SK-N-SH (cell line): ENCODE measurements around the gene UFSP2.

Experiments
- CTCF ChIP-seq: fragments of 200-600 bp; sonication (generic); IDR thresholded peaks from 2 replicates; pipeline ENCODE4 v1.6.1; 2017; ENCODE audit warnings: antibody characterized with exemption, mild to moderate bottlenecking, moderate library complexity
- EP300 ChIP-seq, 2 experiments: IDR thresholded peaks; 2 replicates each; pipeline versions ENCODE4 v1.4.0 to v1.6.1; 2012; ENCODE audit warnings: borderline replicate concordance in 1 of 2, low read depth in 1 of 2, low read length in 1 of 2
- EZH2phosphoT487 ChIP-seq: fragments of 200-600 bp; sonication (generic); IDR thresholded peaks from 2 replicates; pipeline ENCODE4 v1.6.1; 2017; ENCODE audit warnings: low read depth, mixed run types, mild to moderate bottlenecking, antibody characterized with exemption, moderate library complexity, borderline replicate concordance
- GABPA ChIP-seq: IDR thresholded peaks from 2 replicates; pipeline ENCODE4 v1.4.0; 2012; ENCODE audit warnings: low read depth, mild to moderate bottlenecking
- JUND ChIP-seq: IDR thresholded peaks from 2 replicates; pipeline ENCODE4 v1.4.0; 2012
- MEF2A ChIP-seq: IDR thresholded peaks from 2 replicates; pipeline ENCODE4 v1.4.0; 2012; ENCODE audit warnings: low read depth, borderline replicate concordance
- REST ChIP-seq: IDR thresholded peaks from 2 replicates; pipeline ENCODE4 v1.6.1; 2012; ENCODE audit warnings: mild to moderate bottlenecking, low read depth, low read length, moderate library complexity
- RXRA ChIP-seq: IDR thresholded peaks from 2 replicates; pipeline ENCODE4 v1.4.0; 2012; ENCODE audit warnings: low read depth, mild to moderate bottlenecking, borderline replicate concordance
- SMC3 ChIP-seq: IDR thresholded peaks from 2 replicates; pipeline ENCODE4 v1.6.1; 2012; ENCODE audit warnings: low read depth, low read length, improper control_type of control experiment
- TEAD4 ChIP-seq: IDR thresholded peaks from 2 replicates; pipeline ENCODE4 v1.4.0; 2012; ENCODE audit warnings: mild to moderate bottlenecking, borderline replicate concordance; ENCODE audit not compliant: insufficient read depth
- YY1 ChIP-seq: IDR thresholded peaks from 2 replicates; pipeline ENCODE4 v1.4.0; 2012; ENCODE audit warnings: low read depth, mild to moderate bottlenecking

DNA sequence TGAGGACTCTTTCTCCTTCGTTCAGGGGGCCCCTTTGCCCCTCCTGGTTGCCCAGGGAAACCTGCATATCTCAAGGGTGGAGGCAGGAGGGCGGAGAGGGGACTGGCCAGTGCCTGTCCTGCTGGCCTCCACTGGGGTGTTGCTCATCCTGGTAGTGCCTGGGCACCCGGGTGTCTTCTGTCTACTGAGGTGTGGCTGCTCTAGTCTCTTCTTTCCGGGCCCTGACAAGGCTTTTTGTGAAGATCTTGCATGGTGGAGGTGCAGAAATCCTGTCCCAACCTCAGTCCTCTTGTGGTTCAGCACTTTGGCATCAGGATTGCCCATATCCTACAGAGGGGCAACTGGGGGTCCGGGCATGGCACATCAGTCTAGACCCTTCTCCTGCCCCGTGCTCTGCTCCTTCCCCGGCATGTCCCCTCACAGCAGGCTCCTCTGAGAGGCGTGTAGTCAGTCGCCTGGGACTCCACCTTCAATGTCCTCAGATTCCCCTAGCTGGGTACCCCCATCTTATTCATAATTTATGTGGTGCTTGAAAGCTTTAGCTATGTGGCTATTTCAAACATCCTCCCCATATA is 43.9 kb upstream of the UFSP2 start:
- TF ChIP-seq SMC3 (no peak), MEF2A (no peak), CTCF (no peak), REST (no peak), EZH2phosphoT487 (no peak), GABPA (no peak), TEAD4 (no peak), JUND (no peak), YY1 (no peak), EP300 (IDR thresholded peaks at IDR 0.05; ENCODE audit: borderline replicate concordance in 1 of 2, low read depth in 1 of 2, low read length in 1 of 2) (no peak), RXRA (no peak)
